GM18502 (cell line): ENCODE measurements around the gene DNM2.
A peak's percentile ranks its signal among the peaks of the same experiment; 100 is the strongest.
"Not testable (repeated sequence)": the region's sequence is repeated elsewhere in the genome, so short reads cannot be mapped to it uniquely, and the experiment has no call there.

ENCODE experiments used
- ATAC-seq: cut with Tn5 transposase; IDR thresholded peaks from one replicate; pipeline ENCODE4 v1.9.1; 2021; ENCODE audit warnings: mild to moderate bottlenecking; ENCODE audit not compliant: unreplicated experiment, poor library complexity

Gene DNM2

DNA sequence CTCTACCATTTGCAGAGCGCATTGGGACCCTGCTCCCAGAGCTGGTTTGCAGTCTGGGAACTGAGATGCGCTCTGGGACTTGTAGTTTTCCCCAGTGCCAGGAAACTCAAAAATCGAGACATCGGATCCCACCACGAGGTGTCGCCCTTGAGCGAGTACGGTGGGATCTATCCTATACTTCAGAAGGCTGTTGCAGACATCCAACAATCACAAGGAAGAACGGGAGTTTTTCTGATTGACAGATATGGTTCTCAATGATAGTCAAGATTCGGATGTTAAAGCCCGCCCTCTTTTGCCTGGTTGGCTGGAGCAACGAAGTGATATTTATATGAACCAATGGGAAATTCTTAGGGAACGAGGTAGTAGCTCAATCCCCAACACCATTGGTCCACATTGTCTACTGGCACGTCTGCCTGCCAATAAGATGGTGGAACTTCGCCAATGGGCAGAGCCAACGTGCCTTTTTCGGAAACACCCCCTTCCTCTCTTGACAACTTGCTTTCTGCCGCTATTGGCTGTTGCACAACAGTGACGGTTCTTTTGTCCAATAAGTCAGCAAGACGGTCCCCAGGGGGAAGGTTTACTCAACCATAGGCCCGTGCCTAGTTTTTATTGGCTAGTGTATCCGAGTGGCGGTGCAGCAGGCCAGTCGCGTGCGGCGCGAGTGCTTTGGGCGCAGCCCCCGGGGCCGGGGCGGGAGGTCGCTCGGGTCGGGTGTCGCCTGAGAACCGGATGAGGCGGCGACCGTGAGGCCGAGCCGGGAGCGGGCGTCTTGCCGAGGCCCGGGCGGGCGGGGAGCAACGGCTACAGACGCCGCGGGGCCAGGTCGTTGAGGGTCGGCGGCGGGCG is at the start of gene DNM2:
Gene DNM2, plus strand, starts transcription at position 724 of the 849 bp plus-strand sequence. CDS start 164 bp downstream, outside the sequence.
- peak; percentile 85 for ATAC-seq

DNA sequence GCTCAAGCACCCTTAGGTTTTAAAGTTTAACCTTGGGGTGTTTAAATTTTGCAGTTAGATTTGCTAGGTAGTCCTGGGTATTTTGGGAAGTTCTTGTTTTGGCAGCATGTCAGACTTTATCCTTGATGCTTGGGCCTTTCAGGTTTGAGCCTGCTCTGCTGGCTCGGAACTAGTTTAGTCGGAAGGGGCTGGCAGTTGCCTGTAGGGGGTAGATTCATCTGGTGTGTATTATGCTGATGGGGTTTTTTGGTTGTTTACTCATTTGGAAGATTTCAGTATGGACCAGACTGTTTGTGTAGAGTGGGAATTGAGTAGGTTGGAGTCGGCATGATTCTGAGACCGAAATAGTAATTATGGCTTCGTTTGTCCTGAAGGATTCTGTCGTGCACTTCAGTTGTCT is 48.6 kb upstream of the DNM2 start:
- ATAC-seq, result no peak

DNA sequence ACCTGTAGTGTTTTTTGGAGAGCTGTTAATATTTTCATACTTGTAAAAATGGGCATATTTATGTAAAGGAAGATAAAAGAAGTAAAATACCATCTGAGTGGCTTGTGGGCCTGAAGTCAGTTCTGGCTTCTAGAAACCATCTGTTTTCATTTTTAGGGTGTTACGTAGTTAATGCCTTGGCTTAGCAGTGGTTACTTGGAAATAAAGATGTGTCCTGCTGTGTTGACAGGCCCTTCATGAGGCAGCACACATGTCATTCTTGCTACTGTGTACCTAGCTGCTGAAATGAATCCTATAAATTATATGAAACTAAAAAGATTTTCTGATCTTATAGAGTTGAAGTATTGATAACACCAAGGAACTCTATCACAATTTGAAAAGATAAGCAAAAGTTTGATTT is 47.7 kb upstream of the DNM2 start:
- ATAC-seq, result no peak

DNA sequence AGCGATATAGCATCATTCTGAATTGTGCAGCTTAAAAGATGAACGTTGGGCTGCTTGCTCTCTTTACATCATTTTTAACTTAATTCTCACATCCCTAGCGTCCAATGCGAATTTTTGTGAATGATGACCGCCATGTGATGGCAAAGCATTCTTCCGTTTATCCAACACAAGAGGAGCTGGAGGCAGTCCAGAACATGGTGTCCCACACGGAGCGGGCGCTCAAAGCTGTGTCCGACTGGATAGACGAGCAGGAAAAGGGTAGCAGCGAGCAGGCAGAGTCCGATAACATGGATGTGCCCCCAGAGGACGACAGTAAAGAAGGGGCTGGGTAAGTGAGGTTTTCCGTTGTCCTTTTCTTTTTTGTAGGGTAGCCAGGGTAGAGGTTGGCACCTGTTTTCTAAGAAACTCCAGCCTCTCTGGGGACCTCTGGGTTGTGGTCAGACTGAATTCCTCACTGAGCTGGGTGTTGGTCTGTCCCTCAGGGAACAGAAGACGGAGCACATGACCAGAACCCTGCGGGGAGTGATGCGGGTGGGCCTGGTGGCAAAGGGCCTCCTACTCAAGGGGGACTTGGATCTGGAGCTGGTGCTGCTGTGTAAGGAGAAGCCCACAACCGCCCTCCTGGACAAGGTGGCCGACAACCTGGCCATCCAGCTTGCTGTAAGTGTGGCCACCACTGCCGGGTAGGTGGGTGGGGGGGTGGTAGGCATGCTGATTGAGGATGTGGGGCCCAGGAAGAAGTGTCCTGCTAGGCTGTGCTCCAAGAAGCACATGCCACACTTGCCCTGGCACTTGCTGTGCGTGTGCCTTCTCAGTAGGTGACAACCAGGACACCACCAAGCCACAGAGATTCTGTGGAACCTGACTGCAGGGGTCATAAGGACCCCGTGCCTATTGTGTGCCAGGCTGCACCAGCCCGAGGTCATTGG is 46.7 kb upstream of the DNM2 start:
- no peak for ATAC-seq

DNA sequence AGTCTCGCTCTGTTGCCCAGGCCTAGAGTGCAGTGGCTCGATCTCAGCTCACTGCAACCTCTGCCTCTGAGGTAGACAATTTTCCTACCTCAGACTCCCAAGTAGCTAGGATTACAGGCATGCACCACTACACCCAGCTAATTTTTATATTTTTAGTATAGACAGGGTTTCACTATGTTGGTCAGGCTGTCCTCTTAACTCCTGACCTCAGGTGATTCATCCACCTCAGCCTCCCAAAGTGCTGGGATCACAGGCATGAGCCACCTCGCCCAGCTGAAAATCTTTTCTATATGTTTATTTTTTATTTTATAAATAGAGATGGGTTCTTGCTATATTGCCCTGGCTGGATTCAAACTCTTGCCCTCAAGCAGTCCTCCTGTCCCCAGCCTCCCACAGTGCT is 46.0 kb upstream of the DNM2 start:
- ATAC-seq, result not testable (repeated sequence)

DNA sequence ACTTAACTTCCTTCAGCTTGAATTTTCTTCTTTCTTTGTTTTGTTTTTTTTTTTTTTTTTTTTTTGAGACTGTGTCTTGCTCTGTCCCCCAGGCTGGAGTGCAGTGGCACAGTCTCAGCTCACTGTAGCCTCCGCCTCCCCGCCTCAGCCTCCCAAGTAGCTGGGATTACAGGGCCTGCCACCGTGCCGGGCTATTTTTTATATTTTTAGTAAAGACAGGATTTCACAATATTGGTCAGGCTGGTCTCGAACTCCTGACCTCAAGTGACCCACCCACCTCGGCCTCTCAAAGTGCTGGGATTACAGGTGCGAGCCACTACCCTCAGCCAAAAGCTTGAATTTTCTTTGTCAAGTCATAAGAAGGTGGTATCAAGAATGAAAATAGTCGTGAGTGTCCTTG is 42.7 kb upstream of the DNM2 start:
- not testable (repeated sequence) for ATAC-seq

DNA sequence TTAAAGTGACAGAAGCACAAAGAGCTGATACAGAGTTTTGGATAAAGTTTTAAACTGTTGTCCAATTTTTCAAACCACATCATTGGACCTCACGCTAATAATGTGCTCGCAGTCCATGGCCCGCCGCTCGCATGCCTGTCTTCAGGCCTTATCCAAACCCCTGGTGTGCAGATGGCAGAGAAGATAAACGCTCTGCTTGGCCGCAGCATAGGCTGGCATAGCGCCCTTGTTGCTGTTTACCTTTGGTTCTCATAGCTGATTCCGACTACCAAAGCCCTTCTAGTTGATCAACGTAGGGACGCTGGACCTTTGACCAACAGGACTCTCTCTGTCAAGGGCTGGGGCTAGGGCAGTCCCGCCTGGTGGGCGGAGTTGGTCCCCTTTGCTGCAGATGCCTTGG is 40.1 kb upstream of the DNM2 start:
- no peak for ATAC-seq

DNA sequence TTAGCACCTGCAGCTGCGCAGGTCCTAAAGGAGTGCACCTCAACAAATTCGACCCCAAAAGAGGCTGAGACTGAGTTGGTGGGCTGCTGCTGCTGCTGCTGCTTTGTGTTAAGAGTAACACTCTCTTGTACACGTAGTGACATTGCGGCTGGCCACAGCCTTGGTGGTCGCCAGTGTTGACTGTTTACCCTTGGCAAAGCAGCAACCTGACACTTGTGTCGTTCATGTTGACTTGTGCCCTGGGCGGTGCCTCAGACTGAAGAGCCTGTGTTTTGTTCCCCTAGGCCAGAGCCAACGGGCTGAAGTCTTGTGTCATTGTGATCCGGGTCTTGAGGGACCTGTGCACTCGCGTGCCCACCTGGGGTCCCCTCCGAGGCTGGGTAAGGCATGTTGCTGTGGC is 39.1 kb upstream of the DNM2 start:
- no peak for ATAC-seq

DNA sequence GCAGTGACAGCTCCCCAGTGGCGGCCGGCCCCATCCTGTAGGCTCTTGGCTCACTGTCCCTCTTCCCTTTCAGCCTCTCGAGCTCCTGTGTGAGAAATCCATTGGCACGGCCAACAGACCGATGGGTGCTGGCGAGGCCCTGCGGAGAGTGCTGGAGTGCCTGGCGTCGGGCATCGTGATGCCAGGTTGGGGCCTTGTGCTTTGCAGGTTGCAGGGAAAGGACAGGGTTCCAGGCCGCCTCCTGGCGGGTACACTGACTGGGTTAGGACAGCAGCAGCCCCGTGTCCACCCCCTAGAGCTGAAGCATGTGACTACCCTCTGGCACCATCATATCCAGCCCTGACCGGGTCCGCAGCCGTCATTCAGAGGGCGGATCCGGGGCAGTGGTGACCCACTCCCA is 38.1 kb upstream of the DNM2 start:
- no peak for ATAC-seq

DNA sequence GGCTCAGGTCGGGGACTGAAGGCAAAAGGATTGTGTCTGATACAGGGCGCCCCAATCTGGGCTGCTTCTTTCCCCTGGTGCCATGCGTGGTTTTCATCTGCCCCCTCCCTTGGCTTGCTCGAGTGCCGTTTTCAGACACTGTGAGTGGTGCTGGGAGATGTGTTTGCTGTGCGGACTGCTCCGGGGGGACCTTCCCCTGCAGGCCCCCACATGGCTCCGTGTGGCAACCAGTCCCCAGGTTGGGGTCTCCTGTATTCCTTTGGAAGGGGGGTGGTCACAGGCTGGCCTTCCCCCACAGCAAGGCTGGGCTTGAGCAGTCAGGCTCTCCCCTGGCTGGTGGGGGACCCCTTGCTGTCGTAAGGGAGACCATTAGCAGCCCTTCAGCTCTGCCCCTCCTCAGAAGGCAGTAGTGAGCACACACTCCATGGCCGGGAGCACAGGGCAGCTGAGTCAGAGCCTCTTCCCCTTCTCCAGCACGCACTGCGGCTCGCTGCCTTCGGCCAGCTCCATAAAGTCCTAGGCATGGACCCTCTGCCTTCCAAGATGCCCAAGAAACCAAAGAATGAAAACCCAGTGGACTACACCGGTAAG is 37.2 kb upstream of the DNM2 start:
- no peak for ATAC-seq

DNA sequence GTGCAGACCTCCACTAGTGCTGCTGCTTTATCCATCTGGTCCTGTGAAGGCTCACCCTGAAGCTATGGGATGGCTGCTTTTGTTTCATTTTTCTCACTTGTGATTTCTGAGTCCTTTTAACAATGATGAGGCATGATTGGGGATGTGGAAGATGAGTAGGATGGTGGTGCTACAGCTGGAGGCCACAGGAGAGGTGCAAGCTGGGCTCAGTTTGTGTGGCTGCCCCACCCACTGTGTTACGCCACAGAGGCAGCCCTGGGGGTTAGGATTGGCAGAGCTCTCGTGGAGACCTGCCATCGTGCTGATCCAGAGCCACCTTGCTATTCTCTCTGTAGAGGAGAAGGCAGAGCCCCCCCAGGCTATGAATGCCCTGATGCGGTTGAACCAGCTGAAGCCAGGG is 36.2 kb upstream of the DNM2 start:
- ATAC-seq, result no peak

DNA sequence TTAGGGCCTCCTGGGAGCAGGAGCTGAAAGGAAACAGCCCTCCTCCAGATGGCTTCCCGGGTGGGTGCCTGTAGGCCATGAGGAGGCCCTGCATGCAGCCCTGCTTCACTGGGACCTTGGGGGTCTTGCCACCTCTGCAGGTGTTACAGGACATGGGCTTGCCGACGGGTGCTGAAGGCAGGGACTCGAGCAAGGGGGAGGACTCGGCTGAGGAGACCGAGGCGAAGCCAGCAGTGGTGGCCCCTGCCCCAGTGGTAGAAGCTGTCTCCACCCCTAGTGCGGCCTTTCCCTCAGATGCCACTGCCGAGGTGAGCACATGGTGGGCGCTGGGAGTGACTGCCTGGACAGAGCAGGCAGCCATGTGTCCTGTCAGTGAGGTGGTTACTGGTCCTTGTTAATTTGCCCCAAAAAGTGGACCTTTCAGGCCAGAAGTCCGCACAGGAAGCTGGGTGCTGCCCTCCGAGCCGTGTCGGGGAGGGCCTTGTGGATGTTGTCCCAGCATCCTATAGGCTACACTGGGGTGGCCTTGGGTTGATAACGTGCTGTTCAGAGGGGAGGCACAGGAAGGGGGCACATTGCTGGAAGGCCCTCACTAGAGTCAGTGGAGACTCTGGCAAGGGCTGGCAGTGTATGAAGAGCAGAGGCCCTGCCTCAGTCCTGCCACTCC is 35.3 kb upstream of the DNM2 start:
- no peak for ATAC-seq

DNA sequence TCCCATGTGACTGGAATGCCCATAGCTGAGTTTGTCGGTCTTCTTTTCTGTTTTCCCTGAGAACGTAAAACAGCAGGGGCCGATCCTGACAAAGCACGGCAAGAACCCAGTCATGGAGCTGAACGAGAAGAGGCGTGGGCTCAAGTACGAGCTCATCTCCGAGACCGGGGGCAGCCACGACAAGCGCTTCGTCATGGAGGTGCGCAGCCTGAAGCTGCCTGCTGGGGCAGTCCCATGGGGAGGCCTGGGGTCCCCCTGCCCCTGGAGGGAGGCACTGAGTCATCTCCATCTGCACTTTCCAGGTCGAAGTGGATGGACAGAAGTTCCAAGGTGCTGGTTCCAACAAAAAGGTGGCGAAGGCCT is 34.8 kb upstream of the DNM2 start:
- no peak for ATAC-seq

DNA sequence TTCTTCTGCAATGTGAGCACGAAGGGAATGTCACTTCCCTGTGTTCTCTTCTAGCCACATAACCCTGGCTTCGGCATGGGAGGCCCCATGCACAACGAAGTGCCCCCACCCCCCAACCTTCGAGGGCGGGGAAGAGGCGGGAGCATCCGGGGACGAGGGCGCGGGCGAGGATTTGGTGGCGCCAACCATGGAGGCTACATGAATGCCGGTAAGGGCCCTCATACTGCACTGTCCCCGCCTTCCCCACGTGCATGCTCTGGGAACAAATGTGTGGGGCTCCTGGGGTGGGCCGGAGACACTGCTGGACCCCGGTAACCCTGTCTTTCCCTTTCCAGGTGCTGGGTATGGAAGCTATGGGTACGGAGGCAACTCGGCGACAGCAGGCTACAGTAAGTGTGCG is 34.3 kb upstream of the DNM2 start:
- ATAC-seq, result no peak

DNA sequence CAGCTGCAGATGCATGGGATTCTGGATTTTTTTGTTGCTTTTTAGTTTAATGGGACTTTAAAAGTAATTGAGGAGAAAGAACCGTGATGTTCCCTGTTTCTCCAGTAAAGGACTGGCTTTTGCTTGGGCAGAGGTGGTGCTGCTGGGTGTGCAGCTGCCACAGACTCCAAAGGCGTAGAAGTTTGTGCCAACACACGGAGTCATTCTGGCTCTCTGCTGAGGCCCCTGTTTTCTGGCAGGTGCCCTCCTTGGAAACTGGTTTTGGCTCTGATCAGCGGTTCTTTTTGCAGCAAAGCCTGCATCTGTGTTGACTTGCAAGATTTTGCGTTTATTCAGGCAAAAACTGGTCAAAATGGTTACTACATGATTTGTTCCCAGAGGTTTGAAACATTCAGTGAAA is 32.7 kb upstream of the DNM2 start:
- no peak for ATAC-seq

DNA sequence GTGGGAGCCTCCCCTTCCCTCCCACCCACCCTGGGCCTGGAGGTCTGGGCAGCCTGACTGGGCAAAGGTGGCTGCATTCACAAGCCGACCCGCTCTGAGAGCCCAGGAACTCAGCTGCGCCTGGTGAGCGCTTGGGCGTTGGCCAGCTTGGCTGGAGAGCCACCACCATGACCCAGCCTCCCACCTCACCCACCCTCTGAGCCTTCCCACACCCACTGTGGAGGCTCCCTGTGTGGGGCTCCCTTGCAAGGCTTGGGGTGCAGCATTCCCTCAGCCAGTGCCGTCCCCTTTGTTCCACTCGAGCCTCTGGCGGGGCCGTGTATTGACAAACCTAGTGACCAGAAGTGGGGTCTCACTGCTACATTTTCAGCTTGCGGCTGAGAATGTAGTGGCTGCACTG is 31.7 kb upstream of the DNM2 start:
- ATAC-seq, result no peak

DNA sequence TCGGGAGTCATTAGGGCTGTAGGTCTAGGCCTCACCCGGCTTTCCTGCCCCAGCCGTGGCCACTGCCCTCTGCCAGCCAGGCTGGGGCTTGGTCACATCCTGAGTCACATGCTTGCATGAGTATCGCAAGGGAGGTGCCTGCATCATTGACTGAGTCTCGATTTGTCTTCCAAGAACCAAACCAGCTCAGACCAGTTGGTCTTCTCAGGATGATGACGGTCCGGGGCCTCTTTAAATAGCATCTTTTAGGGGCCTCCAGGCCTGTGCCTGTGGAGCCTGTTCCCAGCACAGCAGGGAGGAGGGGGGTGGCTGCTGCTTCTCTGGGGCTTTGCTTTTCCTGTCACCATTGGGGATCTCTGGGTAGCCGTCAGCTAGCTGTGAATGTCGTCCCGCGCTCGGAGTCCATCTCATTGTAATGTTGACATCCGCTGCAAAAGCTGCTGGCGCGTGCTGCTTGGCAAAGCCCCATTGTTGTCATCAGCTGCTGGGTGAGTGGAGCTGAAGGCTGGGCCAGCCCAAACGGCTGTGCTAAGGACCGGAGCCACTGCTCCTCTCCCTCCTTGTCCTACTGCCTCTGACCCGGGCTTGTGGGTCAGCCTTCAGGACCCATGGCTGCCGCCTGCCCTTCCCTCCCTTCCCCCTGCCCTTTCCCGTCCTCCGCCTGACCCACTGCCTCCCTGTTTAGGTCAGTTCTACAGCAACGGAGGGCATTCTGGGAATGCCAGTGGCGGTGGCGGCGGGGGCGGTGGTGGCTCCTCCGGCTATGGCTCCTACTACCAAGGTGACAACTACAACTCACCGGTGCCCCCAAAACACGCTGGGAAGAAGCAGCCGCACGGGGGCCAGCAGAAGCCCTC is 31.0 kb upstream of the DNM2 start:
- ATAC-seq, result no peak

DNA sequence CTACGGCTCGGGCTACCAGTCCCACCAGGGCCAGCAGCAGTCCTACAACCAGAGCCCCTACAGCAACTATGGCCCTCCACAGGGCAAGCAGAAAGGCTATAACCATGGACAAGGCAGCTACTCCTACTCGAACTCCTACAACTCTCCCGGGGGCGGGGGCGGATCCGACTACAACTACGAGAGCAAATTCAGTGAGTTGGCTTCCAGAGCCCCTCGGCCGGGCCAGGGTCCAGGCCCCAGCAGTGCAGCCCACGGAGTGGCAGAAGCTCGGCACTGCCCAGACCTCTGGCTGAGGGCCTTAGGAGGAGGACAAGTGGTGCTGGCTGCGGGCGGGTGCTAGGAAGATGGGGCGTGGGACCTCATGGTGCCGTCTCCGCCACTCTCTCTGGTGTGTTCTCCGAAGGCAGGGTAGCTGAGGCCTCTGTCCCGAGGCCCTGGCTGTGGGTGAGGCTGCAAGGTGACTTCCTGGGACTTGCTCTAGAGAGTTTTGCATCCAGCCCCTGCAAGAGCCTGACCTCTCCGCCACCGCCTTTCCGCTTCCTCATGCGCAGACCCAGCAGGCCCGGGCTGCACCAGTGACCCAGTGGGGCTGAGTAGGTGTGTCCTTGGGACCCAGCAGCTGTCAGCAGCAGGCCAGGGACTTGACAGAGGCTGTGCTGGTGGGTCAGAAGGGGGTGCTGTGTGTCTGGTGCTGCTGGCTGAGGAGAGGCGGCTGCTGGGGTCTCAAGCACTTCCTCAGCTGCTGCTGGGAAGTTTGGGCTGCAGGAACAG is 30.2 kb upstream of the DNM2 start:
- no peak for ATAC-seq
